ENCODE measurements around the gene RASSF1.

The RASSF1 gene

GRCh38 chr3:50388016-50388719, 47.5 kb upstream of the RASSF1 start:
- H3F3A ChIP-seq (ENCODE audit: low read depth): no peaks in the 10 kb centered on the region
- no peaks in the 10 kb centered on the region for H3K36me3 ChIP-seq (ENCODE audit: insufficient read depth, low read length)

GRCh38 chr3:50385754-50386153, 45.1 kb upstream of the RASSF1 start:
- H3K9me3 ChIP-seq (ENCODE audit: insufficient read depth, low read depth, low read length): no peaks in the 10 kb centered on the region
- H3K9me2 ChIP-seq (replicated peaks; ENCODE audit: low read depth, low read length): no peaks in the 10 kb centered on the region
- TF ChIP-seq CTCF (conservative IDR thresholded peaks at IDR 0.05; ENCODE audit: low read length) (no peak), EZH2phosphoT487 (IDR thresholded peaks at IDR 0.05; ENCODE audit: borderline replicate concordance) (no peak)
- no peak overlapping the region for H3K9ac ChIP-seq (ENCODE audit: low read depth, low read length, poor library complexity, severe bottlenecking)
- H2AFZ ChIP-seq (ENCODE audit: low read length): no peak overlapping the region
- no peak overlapping the region for H3K4me3 ChIP-seq (ENCODE audit: low read length, poor library complexity, severe bottlenecking)
- no peaks in the 10 kb centered on the region for H3F3A ChIP-seq (ENCODE audit: low read depth)
- no peaks in the 10 kb centered on the region for H4K20me1 ChIP-seq (ENCODE audit: insufficient read depth, low read length, poor library complexity, severe bottlenecking)
- no peak overlapping the region for H3K4me2 ChIP-seq (ENCODE audit: low read depth, low read length, poor library complexity, severe bottlenecking)
- no peaks in the 10 kb centered on the region for H3K27me3 ChIP-seq (ENCODE audit: insufficient read depth, low read length, poor library complexity, severe bottlenecking)
- no peaks in the 10 kb centered on the region for H3K36me3 ChIP-seq (ENCODE audit: insufficient read depth, low read length)
- no peaks in the 10 kb centered on the region for H3K4me1 ChIP-seq (ENCODE audit: insufficient read depth, low read length, poor library complexity, severe bottlenecking)
- H3K79me2 ChIP-seq (ENCODE audit: insufficient read depth, low read length): no peaks in the 10 kb centered on the region

More at GRCh38 chr3:50388016-50388719, 47.5 kb upstream of the RASSF1 start:
- Histone ChIP-seq H3K9ac (ENCODE audit: low read depth, low read length, poor library complexity, severe bottlenecking) (no peak overlapping the region), H2AFZ (ENCODE audit: low read length) (no peak overlapping the region), H3K4me3 (ENCODE audit: low read length, poor library complexity, severe bottlenecking) (no peak overlapping the region), H4K20me1 (ENCODE audit: insufficient read depth, low read length, poor library complexity, severe bottlenecking) (no peaks in the 10 kb centered on the region), H3K9me2 (replicated peaks; ENCODE audit: low read depth, low read length) (no peaks in the 10 kb centered on the region), H3K9me3 (ENCODE audit: insufficient read depth, low read depth, low read length) (no peaks in the 10 kb centered on the region), H3K4me2 (ENCODE audit: low read depth, low read length, poor library complexity, severe bottlenecking) (no peak overlapping the region), H3K27me3 (ENCODE audit: insufficient read depth, low read length, poor library complexity, severe bottlenecking) (no peaks in the 10 kb centered on the region), H3K79me2 (ENCODE audit: insufficient read depth, low read length) (no peaks in the 10 kb centered on the region), H3K4me1 (ENCODE audit: insufficient read depth, low read length, poor library complexity, severe bottlenecking) (peaks cover 18% of the 10 kb centered on the region)
- TF ChIP-seq CTCF (conservative IDR thresholded peaks at IDR 0.05; ENCODE audit: low read length) (peak; percentile 59), EZH2phosphoT487 (IDR thresholded peaks at IDR 0.05; ENCODE audit: borderline replicate concordance) (no peak)

GRCh38 chr3:50383750-50384149, 43.1 kb upstream of the RASSF1 start:
- Histone ChIP-seq H3K27me3 (ENCODE audit: insufficient read depth, low read length, poor library complexity, severe bottlenecking) (no peaks in the 10 kb centered on the region), H3K36me3 (ENCODE audit: insufficient read depth, low read length) (no peaks in the 10 kb centered on the region), H3K9me3 (ENCODE audit: insufficient read depth, low read depth, low read length) (no peaks in the 10 kb centered on the region), H4K20me1 (ENCODE audit: insufficient read depth, low read length, poor library complexity, severe bottlenecking) (no peaks in the 10 kb centered on the region), H3K9ac (ENCODE audit: low read depth, low read length, poor library complexity, severe bottlenecking) (no peak overlapping the region), H3K4me3 (ENCODE audit: low read length, poor library complexity, severe bottlenecking) (no peak overlapping the region), H3K79me2 (ENCODE audit: insufficient read depth, low read length) (no peaks in the 10 kb centered on the region), H3K4me1 (ENCODE audit: insufficient read depth, low read length, poor library complexity, severe bottlenecking) (no peaks in the 10 kb centered on the region), H2AFZ (ENCODE audit: low read length) (no peak overlapping the region), H3F3A (ENCODE audit: low read depth) (no peaks in the 10 kb centered on the region), H3K9me2 (replicated peaks; ENCODE audit: low read depth, low read length) (no peaks in the 10 kb centered on the region), H3K4me2 (ENCODE audit: low read depth, low read length, poor library complexity, severe bottlenecking) (no peak overlapping the region)
- TF ChIP-seq EZH2phosphoT487 (IDR thresholded peaks at IDR 0.05; ENCODE audit: borderline replicate concordance): no peak
- no peak for TF ChIP-seq CTCF (conservative IDR thresholded peaks at IDR 0.05; ENCODE audit: low read length)

Measured in Loucy (cell line).